OCI-LY3 (cell line): ENCODE data around the gene SLC35A5.

Source experiments
- EZH2phosphoT487 ChIP-seq: fragments of 200-600 bp; shearing (Covaris generic); IDR thresholded peaks from 2 replicates; pipeline ENCODE4 v1.6.1; 2018; ENCODE audit warnings: antibody characterized with exemption, mixed run types, low read depth
- TF ChIP-seq, protein P1 (sequence below): fragments of 200-600, 300-600 bp; sonication (generic); IDR thresholded peaks from 2 replicates; pipeline ENCODE4 v1.5.1; 2014; ENCODE audit warnings: antibody characterized with exemption, low read length, low read depth

DNA sequence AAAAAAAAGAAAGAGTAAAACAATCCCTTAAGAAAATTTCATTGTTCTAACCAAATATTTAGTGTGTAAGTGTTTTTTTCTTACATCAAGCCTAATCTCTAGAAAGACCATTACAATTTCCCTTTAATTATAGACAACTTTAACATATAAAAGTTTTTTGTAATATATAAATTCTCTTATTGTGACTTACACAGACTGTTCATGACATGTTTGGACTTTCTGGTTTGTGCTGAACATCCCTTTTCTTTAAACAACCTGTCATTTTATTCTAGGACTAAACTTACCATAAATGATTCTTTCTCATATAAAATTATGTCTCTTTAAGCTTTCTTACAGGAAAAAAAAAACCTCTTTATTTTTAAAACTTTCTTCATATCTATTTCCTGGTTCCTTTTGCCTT is 49.5 kb upstream of the SLC35A5 start:
- TF ChIP-seq, protein P1, sequence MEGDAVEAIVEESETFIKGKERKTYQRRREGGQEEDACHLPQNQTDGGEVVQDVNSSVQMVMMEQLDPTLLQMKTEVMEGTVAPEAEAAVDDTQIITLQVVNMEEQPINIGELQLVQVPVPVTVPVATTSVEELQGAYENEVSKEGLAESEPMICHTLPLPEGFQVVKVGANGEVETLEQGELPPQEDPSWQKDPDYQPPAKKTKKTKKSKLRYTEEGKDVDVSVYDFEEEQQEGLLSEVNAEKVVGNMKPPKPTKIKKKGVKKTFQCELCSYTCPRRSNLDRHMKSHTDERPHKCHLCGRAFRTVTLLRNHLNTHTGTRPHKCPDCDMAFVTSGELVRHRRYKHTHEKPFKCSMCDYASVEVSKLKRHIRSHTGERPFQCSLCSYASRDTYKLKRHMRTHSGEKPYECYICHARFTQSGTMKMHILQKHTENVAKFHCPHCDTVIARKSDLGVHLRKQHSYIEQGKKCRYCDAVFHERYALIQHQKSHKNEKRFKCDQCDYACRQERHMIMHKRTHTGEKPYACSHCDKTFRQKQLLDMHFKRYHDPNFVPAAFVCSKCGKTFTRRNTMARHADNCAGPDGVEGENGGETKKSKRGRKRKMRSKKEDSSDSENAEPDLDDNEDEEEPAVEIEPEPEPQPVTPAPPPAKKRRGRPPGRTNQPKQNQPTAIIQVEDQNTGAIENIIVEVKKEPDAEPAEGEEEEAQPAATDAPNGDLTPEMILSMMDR = no peak
- TF ChIP-seq EZH2phosphoT487 = no peak
